Mesenchymal stem cell (in vitro differentiated cells and primary cell): ENCODE data around the gene GGT7.
A peak's percentile ranks its signal among the peaks of the same experiment; 100 is the strongest.

Source experiments
- DNase-seq: peaks from one replicate; pipeline ENCODE4 v3.0.0-alpha.2; 2013
- H2AFZ ChIP-seq: one replicate; pipeline ENCODE4 v1.6.1; 2013; ENCODE audit warnings: low read depth, mild to moderate bottlenecking, control low read depth, inconsistent platforms, low read length, moderate library complexity
- H2AK5ac ChIP-seq: 2 replicates; pipeline ENCODE4 v1.6.1; 2013; ENCODE audit warnings: low read length, moderate library complexity, mild to moderate bottlenecking, inconsistent platforms; ENCODE audit not compliant: severe bottlenecking
- H2BK120ac ChIP-seq: one replicate; pipeline ENCODE4 v1.6.1; 2013; ENCODE audit warnings: low read depth, mild to moderate bottlenecking, inconsistent platforms, low read length, moderate library complexity
- H2BK12ac ChIP-seq, 2 experiments: one replicate each; pipeline ENCODE4 v1.6.1; 2013; ENCODE audit warnings: inconsistent platforms in 2 of 2, low read length in 2 of 2, mild to moderate bottlenecking in 2 of 2, moderate library complexity in 2 of 2, control low read depth in 1 of 2
- H2BK15ac ChIP-seq: one replicate; pipeline ENCODE4 v1.6.1; 2013; ENCODE audit warnings: mild to moderate bottlenecking, low read depth, inconsistent platforms; ENCODE audit not compliant: poor library complexity, severe bottlenecking
- H2BK5ac ChIP-seq: 2 replicates; pipeline ENCODE4 v1.6.1; 2013; ENCODE audit warnings: low read depth, mild to moderate bottlenecking, low read length, control low read depth, inconsistent platforms; ENCODE audit not compliant: poor library complexity, severe bottlenecking
- H3K14ac ChIP-seq, 2 experiments: one replicate each; pipeline ENCODE4 v1.6.1; 2013; ENCODE audit warnings: inconsistent platforms in 2 of 2, low read length in 2 of 2, control low read depth in 1 of 2, mild to moderate bottlenecking in 1 of 2, moderate library complexity in 1 of 2
- H3K18ac ChIP-seq, 2 experiments: one replicate each; pipeline ENCODE4 v1.6.1; 2013; ENCODE audit warnings: inconsistent platforms in 2 of 2, low read length in 2 of 2, control low read depth in 1 of 2, low read depth in 1 of 2, mild to moderate bottlenecking in 1 of 2
- H3K23ac ChIP-seq, 2 experiments: one replicate each; pipeline ENCODE4 v1.6.1; 2013; ENCODE audit warnings: inconsistent platforms in 2 of 2, low read length in 2 of 2, mild to moderate bottlenecking in 2 of 2, moderate library complexity in 2 of 2, control low read depth in 1 of 2
- H3K27ac ChIP-seq: 2 replicates; pipeline ENCODE4 v1.5.1; 2013; ENCODE audit warnings: mild to moderate bottlenecking, moderate library complexity, low read length, control low read depth, inconsistent platforms; ENCODE audit not compliant: poor library complexity, severe bottlenecking
- H3K27me3 ChIP-seq, 2 experiments: 2 replicates each; pipeline versions ENCODE4 v1.6.1 to v1.7.0; 2013; ENCODE audit warnings: low read length in 2 of 2, mild to moderate bottlenecking in 2 of 2, moderate library complexity in 2 of 2, control low read depth in 1 of 2, inconsistent platforms in 1 of 2; ENCODE audit not compliant: control insufficient read depth in 1 of 2, insufficient read depth in 1 of 2
- H3K36me3 ChIP-seq, 2 experiments: 2 replicates each; pipeline versions ENCODE4 v1.6.1 to v1.7.0; 2013; ENCODE audit warnings: low read length in 2 of 2, control low read depth in 1 of 2, inconsistent platforms in 1 of 2, low read depth in 1 of 2, mild to moderate bottlenecking in 1 of 2; ENCODE audit not compliant: insufficient read depth in 2 of 2, control insufficient read depth in 1 of 2
- H3K4ac ChIP-seq, 2 experiments: one replicate each; pipeline ENCODE4 v1.6.1; 2013; ENCODE audit warnings: inconsistent platforms in 2 of 2, low read length in 2 of 2, mild to moderate bottlenecking in 2 of 2, moderate library complexity in 2 of 2, control low read depth in 1 of 2, low read depth in 1 of 2
- H3K4me1 ChIP-seq: 2 replicates; pipeline ENCODE4 v1.6.1; 2013; ENCODE audit warnings: low read depth, low read length, control low read depth; ENCODE audit not compliant: control insufficient read depth, insufficient read depth
- H3K4me2 ChIP-seq: 2 replicates; pipeline ENCODE4 v1.6.1; 2013; ENCODE audit warnings: low read length, mild to moderate bottlenecking, inconsistent platforms; ENCODE audit not compliant: poor library complexity, severe bottlenecking
- H3K4me3 ChIP-seq, 2 experiments: 2 replicates each; pipeline versions ENCODE4 v1.5.1 to v1.7.0; 2013; ENCODE audit warnings: low read length in 2 of 2, mild to moderate bottlenecking in 2 of 2, control low read depth in 1 of 2, low read depth in 1 of 2; ENCODE audit not compliant: insufficient read depth in 1 of 2
- H3K79me1 ChIP-seq: replicated peaks from 2 replicates; pipeline ENCODE4 v1.6.1; 2013; ENCODE audit warnings: mild to moderate bottlenecking, control low read depth, low read length, inconsistent platforms; ENCODE audit not compliant: poor library complexity, severe bottlenecking
- H3K9ac ChIP-seq: 2 replicates; pipeline ENCODE4 v1.7.0; 2013; ENCODE audit warnings: mild to moderate bottlenecking, low read length, moderate library complexity
- H3K9me3 ChIP-seq: 2 replicates; pipeline ENCODE4 v1.7.0; 2013; ENCODE audit warnings: mild to moderate bottlenecking, low read length; ENCODE audit not compliant: control insufficient read depth
- H4K8ac ChIP-seq: one replicate; pipeline ENCODE4 v1.6.1; 2013; ENCODE audit warnings: inconsistent platforms, mild to moderate bottlenecking, low read length, moderate library complexity
- H4K91ac ChIP-seq: one replicate; pipeline ENCODE4 v1.6.1; 2013; ENCODE audit warnings: mild to moderate bottlenecking, low read length, inconsistent platforms
- WGBS: methylation state at CpG from one replicate; pipeline ENCODE4 v1.1.7; 2013; ENCODE audit warnings: mixed read lengths; 5-methylcytosine and 5-hydroxymethylcytosine counted together

GGT7 gene

DNA sequence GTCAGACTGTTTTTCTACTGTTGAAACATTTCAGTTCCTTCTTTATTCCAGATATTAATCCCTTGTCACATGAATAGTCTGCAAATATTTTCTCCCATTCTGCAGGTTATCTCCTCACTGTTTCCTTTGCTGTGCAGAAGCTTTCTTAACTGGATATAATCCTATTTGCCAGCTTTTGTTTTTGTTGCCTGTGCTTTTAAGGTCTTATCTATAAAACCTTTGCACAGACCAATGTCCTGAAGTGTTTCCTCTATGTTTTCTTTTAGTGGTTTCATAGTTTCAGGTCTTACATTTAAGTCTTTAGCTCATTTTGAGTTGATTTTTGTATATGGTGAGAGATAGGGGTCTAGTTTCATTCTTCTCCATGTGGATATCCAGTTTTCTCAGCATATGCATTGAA is 66.4 kb downstream of the GGT7 start:
- DNase-seq: no peak
- peaks cover 22% of the 10 kb centered on the region for H3K79me1 ChIP-seq

DNA sequence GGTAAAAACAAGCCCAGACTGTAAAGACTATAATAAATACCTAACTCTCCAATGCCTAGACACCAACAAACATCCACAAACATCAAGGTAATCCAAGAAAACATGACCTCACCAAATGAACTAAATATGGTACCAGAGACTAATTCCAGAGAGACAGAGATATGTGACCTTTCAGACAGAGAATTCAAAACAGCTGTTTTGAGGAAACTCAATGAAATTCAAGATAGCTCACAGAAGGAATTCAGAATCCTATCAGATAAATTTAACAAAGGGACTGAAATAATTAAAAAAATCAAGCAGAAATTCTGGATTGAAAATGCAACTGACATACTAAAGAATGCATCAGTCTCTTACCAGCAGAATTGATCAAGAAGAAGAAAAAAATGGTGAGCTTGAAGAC is 73.8 kb downstream of the GGT7 start:
- Histone ChIP-seq H3K27ac (no peak overlapping the region), H3K79me1 (peaks cover 24% of the 10 kb centered on the region), H2AK5ac (no peak overlapping the region), H2AFZ (no peak overlapping the region), H4K8ac (no peak overlapping the region), H3K4me3 (no peak overlapping the region), H3K27me3 (no peaks in the 10 kb centered on the region), H3K4me1 (peaks cover 4% of the 10 kb centered on the region), H3K18ac (no peak overlapping the region), H3K4ac (no peak overlapping the region), H3K9ac (no peak overlapping the region), H3K36me3 (peaks cover 0 to 6% of the 10 kb centered on the region in 2 experiments), H3K23ac (no peak overlapping the region), H2BK120ac (no peak overlapping the region), H2BK12ac (no peak overlapping the region), H3K14ac (no peak overlapping the region), H3K4me2 (no peak overlapping the region), H4K91ac (no peak overlapping the region), H2BK5ac (no peak overlapping the region), H2BK15ac (no peak overlapping the region), H3K9me3 (no peaks in the 10 kb centered on the region)
- DNase-seq: no peak

More for the DNA sequence above, 66.4 kb downstream of the GGT7 start:
- Histone ChIP-seq H3K4me1 (no peaks in the 10 kb centered on the region), H3K4me3 (no peak overlapping the region), H3K4me2 (no peak overlapping the region), H2AK5ac (no peak overlapping the region), H2BK120ac (no peak overlapping the region), H3K27me3 (no peaks in the 10 kb centered on the region), H2AFZ (no peak overlapping the region), H3K36me3 (peaks cover 0 to 7% of the 10 kb centered on the region in 2 experiments), H3K4ac (no peak overlapping the region), H4K91ac (no peak overlapping the region), H2BK15ac (no peak overlapping the region), H3K14ac (no peak overlapping the region), H2BK5ac (no peak overlapping the region), H2BK12ac (no peak overlapping the region), H4K8ac (no peak overlapping the region), H3K23ac (no peak overlapping the region), H3K27ac (no peak overlapping the region), H3K9me3 (no peaks in the 10 kb centered on the region), H3K9ac (no peak overlapping the region), H3K18ac (no peak overlapping the region)

DNA sequence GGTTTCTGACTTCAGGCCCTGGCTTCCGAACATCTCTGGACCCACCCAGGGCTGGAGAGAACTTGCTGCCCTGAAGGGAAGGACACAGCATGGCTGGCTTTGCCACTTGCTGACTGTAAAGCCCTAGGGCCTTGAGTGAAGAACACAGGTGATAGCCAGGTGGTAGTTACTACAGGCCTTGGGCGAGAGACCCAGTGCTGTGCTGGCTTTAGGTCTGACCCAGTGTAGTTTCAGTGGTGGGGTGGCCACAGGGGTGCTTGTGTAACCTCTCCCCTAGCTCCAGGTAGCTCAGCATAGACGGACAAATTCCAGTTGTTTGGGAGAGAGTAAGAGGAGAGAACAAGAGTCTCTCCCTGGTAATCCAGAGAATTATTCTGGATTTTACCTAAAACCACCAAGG is 74.3 kb downstream of the GGT7 start:
- Histone ChIP-seq H2BK15ac (no peak overlapping the region), H3K9ac (no peak overlapping the region), H2BK5ac (no peak overlapping the region), H3K27ac (no peak overlapping the region), H3K18ac (no peak overlapping the region), H2AK5ac (peak overlapping the region; percentile 21), H4K91ac (no peak overlapping the region), H2BK12ac (no peak overlapping the region), H3K4me3 (no peak overlapping the region), H3K23ac (no peak overlapping the region), H3K4ac (no peak overlapping the region), H3K9me3 (no peaks in the 10 kb centered on the region), H3K79me1 (peaks cover 22% of the 10 kb centered on the region), H3K36me3 (peaks cover 0 to 6% of the 10 kb centered on the region in 2 experiments), H3K27me3 (no peaks in the 10 kb centered on the region), H2BK120ac (no peak overlapping the region), H2AFZ (no peak overlapping the region), H3K14ac (no peak overlapping the region), H3K4me1 (peaks cover 4% of the 10 kb centered on the region), H3K4me2 (no peak overlapping the region), H4K8ac (no peak overlapping the region)
- DNase-seq: no peak
- 98% methylated on average over 2 of the region's 3 CpGs for WGBS

DNA sequence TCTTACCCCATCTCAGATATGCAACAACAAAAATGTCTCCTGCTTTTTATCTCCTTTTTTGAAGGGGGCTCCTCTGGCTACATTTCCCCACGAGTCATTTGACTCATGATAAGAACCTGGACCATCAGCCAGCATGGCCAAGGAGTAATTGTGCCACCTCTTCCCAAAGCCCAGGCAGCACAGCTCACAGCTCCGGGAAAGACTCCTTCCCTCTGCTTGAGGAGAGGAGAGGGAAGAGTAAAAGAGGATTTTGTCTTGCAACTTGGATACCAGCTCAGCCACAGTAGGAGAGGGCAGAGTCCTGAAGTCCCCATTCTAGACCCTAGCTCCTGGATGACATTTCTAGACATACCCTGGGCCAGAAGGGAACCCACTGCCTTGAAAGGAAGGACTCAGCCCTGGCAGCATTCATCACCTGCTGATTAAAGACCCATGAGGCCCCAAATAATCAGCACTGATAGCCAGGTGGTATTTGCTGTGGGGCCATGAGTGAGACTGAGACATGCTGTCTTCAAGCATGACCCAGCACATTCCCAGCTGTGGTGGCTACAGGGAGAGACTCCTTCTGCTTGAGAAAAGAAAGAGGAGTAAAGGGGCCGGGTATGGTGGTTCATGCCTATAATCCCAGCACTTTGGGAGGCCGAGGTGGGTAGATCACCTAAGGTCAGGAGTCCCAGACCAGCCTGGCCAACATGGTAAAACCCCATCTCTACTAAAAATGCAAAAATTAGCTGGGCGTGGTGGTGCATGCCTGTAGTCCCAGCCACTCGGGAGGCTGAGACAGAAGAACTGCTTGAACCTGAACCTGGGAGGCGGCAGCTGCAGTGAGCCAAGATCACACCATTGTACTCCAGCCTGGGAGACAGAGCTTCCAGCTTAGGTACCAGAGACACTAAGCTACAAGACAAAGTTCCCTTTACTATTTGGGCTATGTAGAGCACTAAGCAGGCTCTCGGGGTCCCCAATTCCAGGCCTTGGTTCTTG is 75.4 kb downstream of the GGT7 start:
- H3K4me1 ChIP-seq: peaks cover 5% of the 10 kb centered on the region
- no peak overlapping the region for H3K14ac ChIP-seq
- no peak overlapping the region for H2BK5ac ChIP-seq
- no peak overlapping the region for H3K18ac ChIP-seq
- no peak overlapping the region for H2BK12ac ChIP-seq
- H3K23ac ChIP-seq: no peak overlapping the region
- H4K91ac ChIP-seq: no peak overlapping the region
- WGBS: 90% methylated on average over 8 of the region's 8 CpGs
- no peaks in the 10 kb centered on the region for H3K9me3 ChIP-seq
- no peak overlapping the region for H3K4me2 ChIP-seq
- no peak overlapping the region for H3K9ac ChIP-seq
- no peak overlapping the region for H2BK120ac ChIP-seq
- no peak overlapping the region for H3K4ac ChIP-seq
- no peaks in the 10 kb centered on the region for H3K27me3 ChIP-seq
- H3K36me3 ChIP-seq: peaks cover 0 to 6% of the 10 kb centered on the region in 2 experiments
- H2AFZ ChIP-seq: no peak overlapping the region
- no peak overlapping the region for H3K4me3 ChIP-seq
- DNase-seq: no peak
- H3K79me1 ChIP-seq: peaks cover 20% of the 10 kb centered on the region
- H3K27ac ChIP-seq: no peak overlapping the region
- no peak overlapping the region for H4K8ac ChIP-seq
- no peak overlapping the region for H2BK15ac ChIP-seq
- no peak overlapping the region for H2AK5ac ChIP-seq
